BJ (cell line): ENCODE results near the gene MSLN. TPM values are rescaled to one million over a fixed set of nuclear protein-coding genes. Genes with fewer than 3 reads are reported as not detected.

Source experiments
- CTCF ChIA-PET: fragments of 350-600 bp; formaldehyde crosslinking; extraction: SDS; loops from one replicate; lab custom pipeline; 2021; ENCODE audit warnings: antibody characterized with exemption, inconsistent platforms; lab: Yijun Ruan, JAX
- POLR2A ChIA-PET: fragments of 300-600 bp; sonication (Branson Sonifier 250); formaldehyde crosslinking; extraction: SDS; loops from one replicate; lab custom pipeline; 2021; ENCODE audit warnings: antibody characterized with exemption; lab: Charles Lee
- DNase-seq: peaks from one replicate; pipeline ENCODE4 v3.0.0-alpha.2; 2011; ENCODE audit warnings: low read depth
- H3K27me3 ChIP-seq: 2 replicates; pipeline ENCODE4 v1.6.0; 2011; ENCODE audit warnings: low read length; ENCODE audit not compliant: control insufficient read depth, insufficient read depth
- H3K36me3 ChIP-seq: 2 replicates; pipeline ENCODE4 v1.5.1; 2011; ENCODE audit warnings: low read length; ENCODE audit not compliant: control insufficient read depth, insufficient read depth
- H3K4me3 ChIP-seq: 2 replicates; pipeline ENCODE4 v1.5.1; 2011; ENCODE audit warnings: low read depth, mild to moderate bottlenecking, control low read depth, low read length
- polyA plus RNA-seq: library from polyadenylated mRNA; depleted of rRNA; stranded (reverse); fragments of >200 nt; gene quantifications from 2 replicates; pipeline ENCODE4 v1.2.3, GENCODE V29; 2011
- TF ChIP-seq, protein P1 (sequence below): IDR thresholded peaks from 2 replicates; pipeline ENCODE4 v1.5.1; 2011; ENCODE audit warnings: low read depth, mild to moderate bottlenecking, control low read depth, inconsistent platforms, low read length, moderate library complexity; ENCODE audit not compliant: insufficient read depth

MSLN gene
- polyA plus RNA-seq, 1 experiment, result 0.67 TPM

DNA sequence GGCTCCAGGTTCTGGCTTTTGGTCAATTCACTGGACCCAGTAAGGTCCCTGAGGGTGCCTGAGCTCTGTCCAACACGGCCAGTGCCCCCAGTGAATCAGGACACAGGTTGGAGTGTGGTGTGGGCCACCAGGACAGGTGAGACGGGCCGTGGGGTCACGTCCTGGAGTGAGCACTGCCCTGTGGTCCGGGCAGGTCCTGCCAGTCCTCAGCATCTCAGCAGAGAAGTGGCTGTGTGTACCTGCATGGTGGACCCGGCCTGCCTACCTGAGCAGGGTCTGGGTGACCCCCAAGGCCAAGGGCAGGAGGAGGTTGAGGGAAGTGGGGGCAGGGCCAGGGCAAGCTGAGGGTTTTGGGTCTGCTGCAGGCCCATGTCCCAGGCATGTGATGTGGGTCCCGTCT, 41.9 kb downstream of the MSLN start:
- Histone ChIP-seq H3K4me3 (no peak overlapping the region), H3K27me3 (peaks cover 17% of the 10 kb centered on the region), H3K36me3 (no peaks in the 10 kb centered on the region)
- ChIA-PET CTCF (no interaction called here), POLR2A (no interaction called here)
- TF ChIP-seq, protein P1, sequence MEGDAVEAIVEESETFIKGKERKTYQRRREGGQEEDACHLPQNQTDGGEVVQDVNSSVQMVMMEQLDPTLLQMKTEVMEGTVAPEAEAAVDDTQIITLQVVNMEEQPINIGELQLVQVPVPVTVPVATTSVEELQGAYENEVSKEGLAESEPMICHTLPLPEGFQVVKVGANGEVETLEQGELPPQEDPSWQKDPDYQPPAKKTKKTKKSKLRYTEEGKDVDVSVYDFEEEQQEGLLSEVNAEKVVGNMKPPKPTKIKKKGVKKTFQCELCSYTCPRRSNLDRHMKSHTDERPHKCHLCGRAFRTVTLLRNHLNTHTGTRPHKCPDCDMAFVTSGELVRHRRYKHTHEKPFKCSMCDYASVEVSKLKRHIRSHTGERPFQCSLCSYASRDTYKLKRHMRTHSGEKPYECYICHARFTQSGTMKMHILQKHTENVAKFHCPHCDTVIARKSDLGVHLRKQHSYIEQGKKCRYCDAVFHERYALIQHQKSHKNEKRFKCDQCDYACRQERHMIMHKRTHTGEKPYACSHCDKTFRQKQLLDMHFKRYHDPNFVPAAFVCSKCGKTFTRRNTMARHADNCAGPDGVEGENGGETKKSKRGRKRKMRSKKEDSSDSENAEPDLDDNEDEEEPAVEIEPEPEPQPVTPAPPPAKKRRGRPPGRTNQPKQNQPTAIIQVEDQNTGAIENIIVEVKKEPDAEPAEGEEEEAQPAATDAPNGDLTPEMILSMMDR, result no peak
- no peak for DNase-seq

DNA sequence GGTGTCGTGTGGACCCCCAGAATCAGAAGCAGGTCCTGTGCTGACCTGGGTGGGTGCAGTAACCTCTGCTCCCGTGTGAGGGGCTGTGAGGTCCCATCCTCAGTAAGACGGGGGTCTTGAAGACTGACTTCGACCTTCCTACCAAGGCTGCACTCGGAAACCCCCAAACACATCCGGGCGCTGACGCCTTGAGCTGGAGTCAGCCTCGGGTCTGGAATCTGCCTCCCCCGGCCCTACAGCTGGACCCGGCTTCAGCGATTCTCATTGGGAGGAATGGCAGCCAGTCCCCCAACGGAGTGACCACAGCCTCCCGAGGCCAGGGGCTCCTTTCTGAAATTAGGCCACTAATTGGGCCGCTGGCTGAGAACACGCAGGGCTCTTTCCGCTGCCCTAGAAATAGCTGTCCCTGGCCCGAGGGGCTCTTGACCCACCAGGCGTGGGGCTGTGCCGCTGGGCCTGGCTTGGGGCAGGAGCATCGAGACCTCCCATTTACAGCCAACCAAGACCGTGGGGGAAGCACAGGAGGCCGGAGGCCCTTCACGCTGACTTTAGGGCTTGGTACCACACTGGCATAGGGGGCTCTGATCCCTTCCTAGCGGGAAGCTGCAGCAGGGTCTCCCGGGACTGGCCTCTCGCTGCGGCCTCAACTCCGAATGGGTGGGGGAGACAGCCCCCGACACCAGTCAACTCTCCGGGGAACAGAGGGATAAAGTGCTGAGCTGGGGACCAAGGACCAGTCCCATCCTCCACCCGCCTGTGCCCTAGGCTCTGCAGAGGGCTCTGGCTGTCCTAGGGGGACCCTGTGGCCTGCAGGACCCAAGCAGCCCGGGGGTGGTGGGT, 42.6 kb downstream of the MSLN start:
- Histone ChIP-seq H3K27me3 (peaks cover 17% of the 10 kb centered on the region), H3K36me3 (no peaks in the 10 kb centered on the region), H3K4me3 (no peak overlapping the region)
- TF ChIP-seq, protein P1, result no peak
- no peak for DNase-seq
- ChIA-PET POLR2A (no interaction called here), CTCF (interaction anchor here (0.6 to 1.1 kb wide), 3 partner anchors 18 to 254 kb away, joined by 3 to 4 read pairs (median 3); no protein-coding TSS in a partner anchor)

DNA sequence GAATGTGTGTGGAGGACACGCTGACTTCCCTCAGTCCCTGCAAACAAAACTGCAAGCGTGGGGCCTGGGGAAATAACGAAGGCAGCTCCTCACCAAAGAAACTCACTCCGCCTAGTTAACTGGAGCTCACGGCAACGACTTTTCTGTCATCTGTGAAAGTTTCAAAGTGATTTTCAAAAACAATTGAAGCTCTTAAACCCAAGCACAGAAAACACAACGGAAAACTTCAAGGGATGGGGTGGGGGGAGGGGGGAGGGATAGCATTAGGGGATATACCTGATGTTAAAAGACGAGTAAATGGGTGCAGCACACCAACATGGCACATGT, 43.2 kb downstream of the MSLN start:
- TF ChIP-seq, protein P1, result no peak
- no peak for DNase-seq
- no peak overlapping the region for H3K4me3 ChIP-seq
- H3K27me3 ChIP-seq, result peaks cover 17% of the 10 kb centered on the region
- POLR2A ChIA-PET, result no interaction called here
- CTCF ChIA-PET, result interaction anchor here (0.6 to 1.1 kb wide), 3 partner anchors 19 to 254 kb away, joined by 3 to 4 read pairs (median 3); no protein-coding TSS in a partner anchor
- H3K36me3 ChIP-seq, result no peaks in the 10 kb centered on the region

DNA sequence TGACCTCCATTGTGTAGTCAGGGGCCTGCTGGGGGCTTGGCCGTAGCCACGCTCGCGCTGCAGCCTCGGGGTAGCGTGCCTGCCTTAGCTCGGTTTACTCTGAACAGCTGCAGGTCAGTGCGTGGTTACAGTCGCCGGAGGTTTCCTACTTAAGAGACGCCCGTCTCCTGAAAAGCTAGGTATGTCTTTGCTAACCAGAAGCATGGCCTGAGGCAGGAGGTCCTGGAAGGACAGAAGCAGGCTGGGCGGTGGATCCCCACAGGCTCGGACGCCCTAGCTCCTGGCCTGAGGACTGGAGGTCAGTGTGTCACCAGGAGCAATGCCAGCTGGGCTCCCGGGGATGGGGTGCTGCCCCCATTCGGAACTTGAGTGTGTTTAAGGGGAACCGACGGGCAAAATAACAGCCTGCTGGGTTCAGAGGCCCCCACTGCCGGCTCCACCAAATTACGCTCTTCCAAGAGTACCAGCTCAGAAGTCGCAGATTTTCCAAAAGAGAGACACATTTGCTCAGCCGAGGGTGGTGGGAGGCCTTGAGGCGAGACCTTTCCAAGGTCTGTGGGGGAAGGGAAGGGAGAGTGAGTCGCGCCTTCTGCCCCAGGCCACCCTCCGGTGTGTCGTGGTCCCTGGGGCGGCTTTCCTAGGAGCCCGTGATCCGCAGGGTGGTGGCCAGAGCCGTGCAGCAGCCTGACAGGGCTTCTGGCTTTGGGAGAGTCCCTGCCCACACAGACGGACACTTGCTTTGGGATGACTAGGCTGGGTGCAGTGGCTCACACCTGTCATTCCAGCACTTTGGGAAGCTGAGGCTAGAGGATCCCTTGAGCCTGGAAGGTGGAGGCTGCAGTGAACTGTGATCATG, 43.9 kb downstream of the MSLN start:
- Histone ChIP-seq H3K4me3 (no peak overlapping the region), H3K36me3 (no peaks in the 10 kb centered on the region), H3K27me3 (peaks cover 17% of the 10 kb centered on the region)
- ChIA-PET CTCF (interaction anchor here (0.6 to 0.9 kb wide), 3 partner anchors 68 to 253 kb away, joined by 3 to 5 read pairs (median 3); no protein-coding TSS in a partner anchor), POLR2A (no interaction called here)
- TF ChIP-seq, protein P1, result no peak
- DNase-seq, result no peak

DNA sequence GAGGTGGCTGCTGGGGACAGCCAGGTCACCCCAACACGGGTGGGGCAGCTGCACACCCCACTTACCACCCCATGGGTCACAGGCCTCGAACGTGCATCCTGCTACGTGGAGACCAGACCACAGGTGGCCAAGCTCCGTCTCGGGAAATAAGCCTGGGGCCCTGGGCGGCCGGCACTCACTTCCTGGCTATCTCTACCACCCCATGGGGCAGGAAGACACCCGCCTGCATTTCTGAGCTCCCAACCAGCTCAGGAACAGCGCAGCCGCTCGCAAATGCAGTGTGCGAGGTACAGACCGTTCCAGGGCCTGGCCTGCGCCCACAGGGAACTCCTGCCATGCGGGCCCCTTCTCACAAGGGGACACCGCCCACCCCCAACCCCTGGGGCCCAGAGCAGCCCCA, 44.9 kb downstream of the MSLN start:
- ChIA-PET POLR2A (no interaction called here), CTCF (interaction anchor here (0.6 to 1.4 kb wide), 2 partner anchors 107 to 251 kb away, joined by 3 to 5 read pairs; no protein-coding TSS in a partner anchor)

More for the DNA sequence above, 44.9 kb downstream of the MSLN start:
- TF ChIP-seq, protein P1, result no peak
- DNase-seq, result no peak
- H3K4me3 ChIP-seq, result no peak overlapping the region
- no peaks in the 10 kb centered on the region for H3K36me3 ChIP-seq
- peaks cover 11% of the 10 kb centered on the region for H3K27me3 ChIP-seq
